Renal cortex interstitium (tissue), 11 donors: ENCODE results near the gene SV2C. TPM values are rescaled to one million over a fixed set of nuclear protein-coding genes. Genes with fewer than 3 reads are reported as not detected.
"Not testable (repeated sequence)": the region's sequence is repeated elsewhere in the genome, so short reads cannot be mapped to it uniquely, and the experiment has no call there.

Source experiments
- DNase-seq, 11 donors: peaks; one replicate each; pipeline ENCODE4 v3.0.0-alpha.2; 2013; ENCODE audit warnings: low read depth in 9 of 11, low spot score in 4 of 11; ENCODE audit errors: extremely low read depth in 1 of 11
- polyA plus RNA-seq, 3 donors: library from polyadenylated mRNA; unstranded; fragments of 120-200 nt; gene quantifications; one replicate each; pipeline ENCODE4 v1.2.1, GENCODE V29; 2013; ENCODE audit not compliant: insufficient read length in 3 of 3

Gene SV2C
- polyA plus RNA-seq, 3 donors: 0.23 to 1.3 (median 0.31) TPM

- no peak for DNase-seq
Measured at GRCh38 chr5:76356887-76357286, 273.7 kb downstream of the SV2C start.

- no peak for DNase-seq
Measured at GRCh38 chr5:76363352-76364225, 280.4 kb downstream of the SV2C start.

- no peak for DNase-seq
Measured at GRCh38 chr5:76364226-76364589, 281.0 kb downstream of the SV2C start.

- DNase-seq: no peak
Measured at GRCh38 chr5:76365561-76365960, 282.4 kb downstream of the SV2C start.

GRCh38 chr5:76366596-76366995 is 283.4 kb downstream of the SV2C start:
- no peak for DNase-seq

- no peak for DNase-seq
Measured at GRCh38 chr5:76367623-76368371, 284.6 kb downstream of the SV2C start.

GRCh38 chr5:76368941-76369340 is 285.8 kb downstream of the SV2C start:
- no peak for DNase-seq

- DNase-seq: not testable (repeated sequence)
Measured at GRCh38 chr5:76369668-76370067, 286.5 kb downstream of the SV2C start.

GRCh38 chr5:76371960-76372322 is 288.8 kb downstream of the SV2C start:
- no peak for DNase-seq

GRCh38 chr5:76372323-76373054 is 289.3 kb downstream of the SV2C start:
- no peak for DNase-seq

- no peak for DNase-seq
Measured at GRCh38 chr5:76376148-76376865, 293.1 kb downstream of the SV2C start.

GRCh38 chr5:76376866-76377230 is 293.7 kb downstream of the SV2C start:
- no peak for DNase-seq

- no peak for DNase-seq
Measured at GRCh38 chr5:76378355-76378754, 295.2 kb downstream of the SV2C start.

GRCh38 chr5:76379316-76379715 is 296.1 kb downstream of the SV2C start:
- no peak for DNase-seq

GRCh38 chr5:76379855-76380254 is 296.7 kb downstream of the SV2C start:
- no peak for DNase-seq

GRCh38 chr5:76380346-76381066 is 297.3 kb downstream of the SV2C start:
- no peak for DNase-seq

GRCh38 chr5:76383126-76383832 is 300.1 kb downstream of the SV2C start:
- DNase-seq: no peak

- no peak for DNase-seq
Measured at GRCh38 chr5:76384189-76384588, 301.0 kb downstream of the SV2C start.
